HepG2 (cell line): ENCODE data around the gene RERG. TPM values are rescaled to one million over a fixed set of nuclear protein-coding genes. Genes with fewer than 3 reads are reported as not detected.

Experiments
- ATAC-seq: fragments of 200-7000 bp; cut with Tn5 transposase; 3 replicates; pipeline ENCODE4 v1.9.1; 2020; ENCODE audit warnings: mild to moderate bottlenecking, moderate library complexity
- BruUV-seq: library from RNA; stranded (reverse); fragments of 400-500 nt; replicated peaks from 2 replicates; lab custom pipeline; 2021; lab: Mats Ljungman, UMichigan
- CTCF ChIA-PET: fragments of 300-600 bp; formaldehyde crosslinking; extraction: SDS; loops from one replicate; lab custom pipeline; 2021; ENCODE audit warnings: low total read pairs, inconsistent platforms, low intra/inter-chr PET ratio; lab: Yijun Ruan, JAX
- POLR2A ChIA-PET: fragments of 350-600 bp; sonication (Branson Sonifier 250); formaldehyde crosslinking; loops from one replicate; lab custom pipeline; 2020; ENCODE audit warnings: antibody characterized with exemption, inconsistent platforms; lab: Yijun Ruan, JAX
- DNase-seq: peaks from one replicate; pipeline ENCODE4 v3.0.0-alpha.2; 2015; ENCODE audit warnings: low spot score
- FAIRE-seq: peaks from 3 replicates; lab custom pipeline; 2011; peaks lifted over from hg19 to GRCh38; lab: Jason Lieb, UNC
- H2AFZ ChIP-seq: one replicate; pipeline ENCODE4 v1.6.1; 2011; ENCODE audit warnings: low read length, inconsistent platforms
- H3K27ac ChIP-seq: fragments of 300-600 bp; 3 replicates; pipeline ENCODE4 v1.8.0; 2011; ENCODE audit warnings: mixed run types, mild to moderate bottlenecking, mixed read lengths, low read length, inconsistent platforms; ENCODE audit not compliant: insufficient read depth; ENCODE audit errors: extremely low read length
- H3K27me3 ChIP-seq, 2 experiments: fragments of 200-600 bp in 1 of 2; 2 replicates in 1 of 2; 3 replicates in 1 of 2; pipeline versions ENCODE4 v1.6.0 to v1.8.0; 2011; ENCODE audit warnings: low read length in 2 of 2, mild to moderate bottlenecking in 2 of 2, moderate library complexity in 2 of 2, inconsistent platforms in 1 of 2; ENCODE audit not compliant: insufficient read depth in 2 of 2, control insufficient read depth in 1 of 2
- H3K36me3 ChIP-seq, 2 experiments: fragments of 200-600 bp in 1 of 2; replicated peaks in 1 of 2; 2 replicates in 1 of 2; 3 replicates in 1 of 2; pipeline versions ENCODE4 v1.5.1 to v1.8.0; 2011; ENCODE audit warnings: low read length in 2 of 2, inconsistent platforms in 1 of 2; ENCODE audit not compliant: insufficient read depth in 2 of 2, control insufficient read depth in 1 of 2
- H3K4me1 ChIP-seq: 2 replicates; pipeline ENCODE4 v1.5.1; 2012; ENCODE audit warnings: low read length, inconsistent platforms; ENCODE audit not compliant: insufficient read depth
- H3K4me2 ChIP-seq: 2 replicates; pipeline ENCODE4 v1.6.0; 2011; ENCODE audit warnings: low read depth, low read length, inconsistent platforms
- H3K4me3 ChIP-seq, 3 experiments: fragments of 200-600 bp in 1 of 3; sonication (generic), shearing (Covaris generic) in 1 of 3; replicated peaks in 1 of 3; 2 replicates each; pipeline ENCODE4 v1.5.1; 2011 to 2016; ENCODE audit warnings: low read length in 3 of 3, inconsistent platforms in 2 of 3, low read depth in 2 of 3, mild to moderate bottlenecking in 2 of 3, control low read depth in 1 of 3, mixed read lengths in 1 of 3; ENCODE audit not compliant: insufficient read depth in 1 of 3
- H3K79me2 ChIP-seq: one replicate; pipeline ENCODE4 v1.6.1; 2011; ENCODE audit warnings: low read length, inconsistent platforms; ENCODE audit not compliant: insufficient read depth
- H3K9ac ChIP-seq: 2 replicates; pipeline ENCODE4 v1.6.0; 2011; ENCODE audit warnings: mild to moderate bottlenecking, low read depth, low read length, inconsistent platforms; ENCODE audit not compliant: insufficient read depth
- H3K9me3 ChIP-seq: 2 replicates; pipeline ENCODE4 v1.5.1; 2012; ENCODE audit warnings: mild to moderate bottlenecking, low read length
- H4K20me1 ChIP-seq: 2 replicates; pipeline ENCODE4 v1.6.0; 2011; ENCODE audit warnings: inconsistent platforms, mild to moderate bottlenecking, low read length, moderate library complexity; ENCODE audit not compliant: insufficient read depth
- ADNP ChIP-seq: sonication (generic); formaldehyde crosslinking; IDR thresholded peaks from 2 replicates; pipeline ENCODE4 v1.4.0; 2020; ENCODE audit warnings: missing genetic modification reagents
- CREBL2 ChIP-seq: sonication (generic); formaldehyde crosslinking; IDR thresholded peaks from 2 replicates; pipeline ENCODE4 v1.8.1; 2023; ENCODE audit warnings: missing genetic modification reagents, mild to moderate bottlenecking, borderline replicate concordance
- MAFK ChIP-seq, 2 experiments: IDR thresholded peaks in 1 of 2; conservative IDR thresholded peaks in 1 of 2; 2 replicates each; pipeline ENCODE4 v1.6.1; 2011; ENCODE audit warnings: improper control_type of control experiment in 2 of 2, low read length in 2 of 2
- TEAD3 ChIP-seq: optimal IDR thresholded peaks from 2 replicates; pipeline ENCODE3; 2016; ENCODE audit warnings: borderline replicate concordance
- WGBS: methylation state at CpG from one replicate; pipeline ENCODE4 v1.1.6; 2017; ENCODE audit warnings: low lambda C conversion rate; 5-methylcytosine and 5-hydroxymethylcytosine counted together
- in situ Hi-C: cut with HindIII; loops from 2 replicates; pipeline ENCODE4 v1.10.0; 2017; ENCODE audit warnings: low pct_unique_long_range_greater_than_20kb; ENCODE audit not compliant: extremely low pct_ligation_motif_present
- intact Hi-C: fragments of 100-400 bp; cut with micrococcal nuclease; formaldehyde crosslinking; loops from one replicate; pipeline ENCODE4 v1.10.0; 2022; ENCODE audit not compliant: unreplicated experiment
- polyA plus RNA-seq, 8 experiments: library from polyadenylated mRNA; depleted of rRNA in 3 of 8; stranded (reverse) in 7 of 8; unstranded in 1 of 8; fragments of >200 nt; fragmentation: Illumina TruSeq in 4 of 8; extraction: Trizol in 4 of 8; gene quantifications; 2 replicates each; pipeline versions ENCODE4 v1.2.1 to v1.2.3, GENCODE V29; 2011 to 2016; ENCODE audit warnings: low read depth in 4 of 8, missing spikeins in 1 of 8, mixed read lengths in 1 of 8; ENCODE audit not compliant: insufficient read depth in 1 of 8
- total RNA-seq, 5 experiments: library from RNA; depleted of rRNA; stranded (reverse); fragments of >200 nt; fragmentation: Illumina TruSeq; extraction: Trizol; gene quantifications; 2 replicates each; pipeline ENCODE4 v1.2.3, GENCODE V29; 2016; ENCODE audit warnings: low read depth in 1 of 5
- TF ChIP-seq, protein P1 (sequence below): sonication (generic); formaldehyde crosslinking; IDR thresholded peaks from 2 replicates; pipeline ENCODE4 v1.8.1; 2022; ENCODE audit warnings: low read depth, mild to moderate bottlenecking, missing genetic modification reagents
- TF ChIP-seq, protein P2 (sequence below): conservative IDR thresholded peaks from 2 replicates; pipeline ENCODE4 v1.6.1; 2018; ENCODE audit warnings: missing genetic modification reagents

Gene RERG
- total and polyA plus RNA-seq, 2 of the 13 experiments (the other 11 are each of a cell fraction or from before 2014, with no cell fraction given): not detected

DNA sequence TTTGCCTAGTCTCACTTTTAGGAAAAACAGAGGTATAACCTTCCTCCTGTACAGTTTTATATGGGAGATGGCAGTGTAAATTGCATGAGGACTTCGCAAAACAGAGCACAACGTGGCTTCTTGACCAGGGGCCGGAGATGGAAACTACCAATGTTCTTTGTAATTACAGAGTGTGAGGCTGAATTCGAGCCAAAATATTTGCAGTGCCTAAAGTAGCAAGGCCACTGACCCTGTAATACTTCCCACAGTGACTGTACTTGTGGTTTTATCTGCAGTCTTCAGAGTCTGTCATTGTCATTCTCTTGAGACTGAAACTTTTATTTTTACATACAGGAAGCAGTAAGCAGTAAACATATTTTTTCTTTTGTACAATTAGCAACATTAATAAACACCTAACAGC lies 98.9 kb downstream of the RERG start:
- intact Hi-C loops (no loop called here), in situ Hi-C loops (no loop called here)
- no peaks in the 10 kb centered on the region for H3K36me3 ChIP-seq
- H2AFZ ChIP-seq: no peak overlapping the region
- no TSS peak for BruUV-seq
- no peak for DNase-seq
- H4K20me1 ChIP-seq: no peaks in the 10 kb centered on the region
- TF ChIP-seq MAFK (conservative IDR thresholded peaks at IDR 0.05 in 1 of 2, IDR thresholded peaks at IDR 0.05 in 1 of 2; ENCODE audit: low read length in 2 of 2) (no peak), TEAD3 (no peak), ADNP (no peak), CREBL2 (CRISPR knock-in tag) (no peak)
- TF ChIP-seq, protein P1, sequence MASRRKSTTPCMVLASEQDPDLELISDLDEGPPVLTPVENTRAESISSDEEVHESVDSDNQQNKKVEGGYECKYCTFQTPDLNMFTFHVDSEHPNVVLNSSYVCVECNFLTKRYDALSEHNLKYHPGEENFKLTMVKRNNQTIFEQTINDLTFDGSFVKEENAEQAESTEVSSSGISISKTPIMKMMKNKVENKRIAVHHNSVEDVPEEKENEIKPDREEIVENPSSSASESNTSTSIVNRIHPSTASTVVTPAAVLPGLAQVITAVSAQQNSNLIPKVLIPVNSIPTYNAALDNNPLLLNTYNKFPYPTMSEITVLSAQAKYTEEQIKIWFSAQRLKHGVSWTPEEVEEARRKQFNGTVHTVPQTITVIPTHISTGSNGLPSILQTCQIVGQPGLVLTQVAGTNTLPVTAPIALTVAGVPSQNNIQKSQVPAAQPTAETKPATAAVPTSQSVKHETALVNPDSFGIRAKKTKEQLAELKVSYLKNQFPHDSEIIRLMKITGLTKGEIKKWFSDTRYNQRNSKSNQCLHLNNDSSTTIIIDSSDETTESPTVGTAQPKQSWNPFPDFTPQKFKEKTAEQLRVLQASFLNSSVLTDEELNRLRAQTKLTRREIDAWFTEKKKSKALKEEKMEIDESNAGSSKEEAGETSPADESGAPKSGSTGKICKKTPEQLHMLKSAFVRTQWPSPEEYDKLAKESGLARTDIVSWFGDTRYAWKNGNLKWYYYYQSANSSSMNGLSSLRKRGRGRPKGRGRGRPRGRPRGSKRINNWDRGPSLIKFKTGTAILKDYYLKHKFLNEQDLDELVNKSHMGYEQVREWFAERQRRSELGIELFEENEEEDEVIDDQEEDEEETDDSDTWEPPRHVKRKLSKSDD (CRISPR knock-in tag): no peak
- TF ChIP-seq, protein P2, sequence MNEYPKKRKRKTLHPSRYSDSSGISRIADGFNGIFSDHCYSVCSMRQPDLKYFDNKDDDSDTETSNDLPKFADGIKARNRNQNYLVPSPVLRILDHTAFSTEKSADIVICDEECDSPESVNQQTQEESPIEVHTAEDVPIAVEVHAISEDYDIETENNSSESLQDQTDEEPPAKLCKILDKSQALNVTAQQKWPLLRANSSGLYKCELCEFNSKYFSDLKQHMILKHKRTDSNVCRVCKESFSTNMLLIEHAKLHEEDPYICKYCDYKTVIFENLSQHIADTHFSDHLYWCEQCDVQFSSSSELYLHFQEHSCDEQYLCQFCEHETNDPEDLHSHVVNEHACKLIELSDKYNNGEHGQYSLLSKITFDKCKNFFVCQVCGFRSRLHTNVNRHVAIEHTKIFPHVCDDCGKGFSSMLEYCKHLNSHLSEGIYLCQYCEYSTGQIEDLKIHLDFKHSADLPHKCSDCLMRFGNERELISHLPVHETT (CRISPR knock-in tag): no peak
- CTCF ChIA-PET: no interaction called here
- no peaks in the 10 kb centered on the region for H3K9me3 ChIP-seq
- H3K4me3 ChIP-seq: no peak overlapping the region
- no peak for ATAC-seq
- FAIRE-seq: no peak
- POLR2A ChIA-PET: no interaction called here
- no peaks in the 10 kb centered on the region for H3K79me2 ChIP-seq
- H3K27ac ChIP-seq: no peak overlapping the region
- no peak overlapping the region for H3K9ac ChIP-seq
- WGBS: 14% methylated on average over 4 of the region's 4 CpGs
- H3K4me1 ChIP-seq: no peaks in the 10 kb centered on the region
- no peak overlapping the region for H3K4me2 ChIP-seq
- H3K27me3 ChIP-seq: no peaks in the 10 kb centered on the region
